Fibroblast of lung (primary cell): ENCODE results near the gene FARP1.

Experiments
- CTCF ChIP-seq, 2 donors: IDR thresholded peaks in 1 of 2; conservative IDR thresholded peaks in 1 of 2; 1 replicate in 1 of 2; 2 replicates in 1 of 2; pipeline ENCODE4 v1.5.1; 2011 to 2012; ENCODE audit warnings: low read length in 2 of 2, control low read depth in 1 of 2, inconsistent platforms in 1 of 2, low read depth in 1 of 2, mild to moderate bottlenecking in 1 of 2
- EZH2 ChIP-seq: IDR thresholded peaks from 2 replicates; pipeline ENCODE4 v1.5.1; 2012; ENCODE audit warnings: low read length, control low read depth, mild to moderate bottlenecking; ENCODE audit errors: missing control alignments

DNA sequence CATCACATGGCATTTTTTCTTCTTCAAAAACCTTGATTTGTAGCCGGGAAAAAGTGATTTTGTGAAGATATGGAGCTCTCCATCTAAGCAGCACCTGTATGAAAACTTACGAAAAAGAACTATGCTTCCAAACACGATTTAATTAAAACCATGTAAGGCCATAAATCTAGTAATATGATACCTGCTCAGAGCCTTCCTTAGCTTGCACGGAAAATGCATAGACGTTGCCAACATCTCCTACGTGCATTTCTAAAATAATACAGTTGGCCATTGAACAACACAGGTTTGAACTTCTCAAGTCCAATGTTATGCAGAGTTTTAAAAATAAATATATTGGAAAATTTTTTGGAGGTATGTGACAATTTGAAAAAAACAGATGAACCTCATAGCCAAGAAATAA lies 93.3 kb downstream of the FARP1 start:
- no peak for TF ChIP-seq CTCF (conservative IDR thresholded peaks at IDR 0.05 in 1 of 2, IDR thresholded peaks at IDR 0.05 in 1 of 2; ENCODE audit: low read depth in 1 of 2, low read length in 2 of 2)
- no peak for TF ChIP-seq EZH2
